NCI-H524 (cell line): Measurements from ENCODE around the gene STUM.

Source experiments
- DNase-seq, 2 experiments: peaks; one replicate each; lab custom pipeline; 2025; lab: John Stamatoyannopoulos, UW

STUM gene

DNA sequence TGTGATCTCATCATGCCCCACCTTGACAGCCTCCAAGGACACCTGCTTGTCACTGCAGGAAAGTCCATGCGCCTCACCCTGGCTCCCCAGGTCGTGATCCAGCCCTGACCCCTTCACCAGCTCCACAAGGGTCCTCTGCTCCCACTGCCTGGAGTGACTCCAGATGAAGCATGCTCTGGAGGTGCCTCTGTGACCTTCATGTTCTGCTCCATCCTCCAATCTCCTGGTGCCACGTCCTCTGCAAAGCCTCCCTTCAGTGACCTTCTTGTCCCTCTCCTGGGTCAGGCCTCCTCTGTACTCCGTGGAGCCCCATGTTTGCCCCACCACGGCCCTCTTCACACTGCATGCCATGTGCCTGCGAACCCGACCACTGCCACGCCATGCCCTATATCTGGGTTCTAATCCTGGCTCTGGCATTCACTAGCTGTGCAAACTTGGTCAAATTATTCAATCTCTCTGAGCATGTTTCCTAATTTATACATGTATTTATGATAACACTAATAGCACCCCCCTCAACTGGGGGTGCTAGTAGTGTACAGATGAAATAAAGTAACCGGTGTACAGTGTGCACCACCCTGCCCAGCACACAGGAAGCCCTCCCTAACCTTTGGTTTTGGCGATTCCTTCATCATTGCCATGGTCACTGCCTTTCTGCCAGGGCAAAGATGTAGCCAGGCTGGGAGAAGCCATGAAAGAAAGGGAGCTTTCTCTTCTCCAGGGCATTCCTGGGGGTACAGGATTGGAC is 77.4 kb downstream of the STUM start:
- no peak for DNase-seq

DNA sequence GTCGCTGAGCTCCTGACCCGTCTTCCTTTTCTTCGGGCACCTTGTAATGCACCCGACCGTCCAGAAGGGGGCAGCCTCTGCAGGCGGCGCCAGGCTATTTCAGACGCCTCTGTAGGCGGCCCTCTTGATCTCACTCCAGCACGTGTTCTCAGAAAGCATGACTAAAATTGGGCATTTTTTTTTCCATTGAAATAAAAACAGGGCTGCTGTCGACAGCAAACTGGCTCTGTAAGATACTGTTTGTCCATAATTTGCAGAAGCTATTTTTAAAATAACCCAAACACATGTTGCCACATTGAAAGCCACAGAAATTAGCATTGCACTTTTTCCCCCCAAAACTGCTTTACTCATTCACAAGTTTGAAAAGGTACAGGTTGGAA is 78.0 kb downstream of the STUM start:
- DNase-seq, result peak; percentile 28 to 41

DNA sequence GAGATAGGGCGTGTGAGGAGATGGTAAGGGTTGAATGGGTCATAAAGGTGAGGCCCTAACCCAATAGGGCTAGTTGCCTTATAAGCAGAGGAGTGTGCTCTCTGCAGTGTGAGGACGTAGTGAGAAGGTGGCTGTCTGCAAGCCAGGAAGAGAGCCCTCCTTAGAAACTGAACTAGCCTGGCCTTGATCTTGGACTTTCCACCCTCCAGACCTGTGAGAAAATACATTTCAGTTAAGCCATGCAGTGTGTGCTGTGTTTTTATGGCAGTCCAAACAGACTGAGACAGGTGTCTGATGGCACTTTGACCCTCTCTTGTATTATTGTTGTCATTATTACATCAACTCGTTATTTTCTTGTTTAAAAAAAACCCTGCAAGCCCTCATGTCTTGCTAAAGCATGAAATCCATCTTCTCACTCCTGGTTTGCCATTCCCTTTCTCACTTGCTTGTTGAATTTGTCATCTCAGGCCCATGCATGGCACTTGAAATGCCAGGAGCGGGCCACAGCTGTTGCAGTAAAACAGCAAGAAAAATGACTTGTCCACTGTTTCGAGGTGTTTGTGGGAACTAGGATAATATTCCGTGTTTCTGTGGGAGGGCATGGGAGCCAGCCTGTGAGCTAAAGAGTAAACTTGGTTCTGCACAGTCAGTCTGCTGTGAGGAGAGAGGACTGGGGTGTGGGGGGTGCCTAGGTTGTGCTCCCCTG is 78.6 kb downstream of the STUM start:
- peak in 1 of 2 experiments; percentile 17 for DNase-seq

DNA sequence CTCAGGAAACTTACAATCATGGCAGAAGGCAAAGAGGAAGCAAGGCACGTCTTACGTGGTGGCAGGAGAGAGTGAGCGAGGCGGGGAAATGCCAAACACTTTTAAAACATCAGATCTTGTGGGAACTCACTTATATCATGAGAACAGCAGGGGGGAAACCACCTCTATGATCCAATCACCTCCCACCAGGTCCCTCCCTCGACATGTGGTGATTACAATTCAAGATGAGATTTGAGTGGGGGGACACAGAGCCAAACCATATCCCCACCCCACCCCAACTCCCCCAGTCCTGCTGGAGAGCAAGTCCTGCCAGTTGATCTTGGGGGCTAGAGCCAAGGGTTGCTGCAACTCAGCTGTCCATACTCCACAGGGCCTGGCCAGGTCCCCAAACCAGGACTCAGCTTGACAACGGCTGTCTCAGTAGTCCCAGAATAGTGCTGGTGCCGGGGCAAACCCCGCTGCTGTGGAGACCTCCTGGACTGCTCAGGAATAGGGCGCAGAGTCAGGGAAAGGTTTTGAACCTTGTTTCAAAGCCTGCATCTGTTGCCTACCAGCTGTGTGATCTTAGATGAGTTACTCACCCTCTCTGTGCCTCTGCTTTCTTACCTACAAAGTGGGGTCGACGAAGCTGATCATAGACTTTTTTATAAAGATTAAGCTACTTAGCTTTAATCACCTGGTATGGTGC is 79.5 kb downstream of the STUM start:
- no peak for DNase-seq

DNA sequence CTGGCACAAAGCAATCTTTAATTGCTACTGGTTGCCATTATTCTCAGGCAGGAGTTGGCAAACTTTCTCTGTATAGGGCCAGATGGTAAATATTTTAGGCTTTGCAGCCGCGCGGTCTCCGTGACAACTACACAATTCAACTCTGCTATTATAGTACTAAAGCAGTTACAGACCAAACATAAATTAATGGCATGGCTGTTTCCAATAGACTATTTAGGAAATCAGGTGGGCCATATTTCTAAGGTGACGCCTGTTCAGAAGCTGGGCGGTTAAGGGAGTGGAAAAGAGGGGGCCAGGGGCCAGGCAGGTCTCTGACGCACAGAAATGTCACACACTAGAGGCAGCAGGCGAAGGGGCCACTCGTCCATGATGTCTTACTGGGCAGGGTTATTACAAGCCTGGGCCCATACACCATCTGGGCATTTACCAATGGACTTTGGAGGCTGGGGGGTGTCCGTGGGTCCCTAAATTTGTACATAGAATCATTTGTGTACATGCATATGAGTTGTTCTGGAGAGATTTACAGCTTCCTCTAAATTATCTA is 80.1 kb downstream of the STUM start:
- DNase-seq, result peak in 1 of 2 experiments; percentile 38

DNA sequence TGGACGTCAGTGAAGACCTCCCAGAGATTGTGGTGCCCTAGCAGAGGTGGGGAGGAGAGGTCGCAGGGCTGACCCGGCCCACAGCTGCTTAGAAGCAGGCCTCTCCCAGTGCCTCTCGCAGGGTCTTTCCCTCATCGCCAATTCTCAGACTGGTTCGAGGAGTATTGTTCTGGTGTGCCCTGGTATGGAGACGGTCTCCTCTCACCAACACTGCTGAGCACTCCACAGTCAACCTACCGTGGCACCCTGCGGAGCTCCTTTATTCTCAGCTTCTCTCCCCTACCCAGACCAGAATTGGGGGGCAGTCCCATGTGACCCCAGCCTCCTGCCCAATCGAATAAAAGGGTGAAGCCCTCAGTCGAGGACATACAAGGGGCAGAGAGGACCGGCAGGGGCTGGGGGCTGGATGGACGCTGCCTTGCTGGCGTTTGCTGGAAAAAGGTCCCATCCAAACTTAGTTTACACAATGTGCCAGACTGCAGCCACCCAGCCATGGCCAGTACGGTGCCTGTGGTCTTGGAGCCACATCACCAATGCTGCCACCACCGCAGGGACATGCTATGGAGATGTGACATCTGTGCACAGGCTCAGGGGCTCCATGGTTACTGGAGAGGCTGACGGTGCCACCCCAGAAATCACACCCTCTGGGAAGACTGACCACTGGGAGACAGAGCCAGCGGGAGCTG is 80.8 kb downstream of the STUM start:
- no peak for DNase-seq

DNA sequence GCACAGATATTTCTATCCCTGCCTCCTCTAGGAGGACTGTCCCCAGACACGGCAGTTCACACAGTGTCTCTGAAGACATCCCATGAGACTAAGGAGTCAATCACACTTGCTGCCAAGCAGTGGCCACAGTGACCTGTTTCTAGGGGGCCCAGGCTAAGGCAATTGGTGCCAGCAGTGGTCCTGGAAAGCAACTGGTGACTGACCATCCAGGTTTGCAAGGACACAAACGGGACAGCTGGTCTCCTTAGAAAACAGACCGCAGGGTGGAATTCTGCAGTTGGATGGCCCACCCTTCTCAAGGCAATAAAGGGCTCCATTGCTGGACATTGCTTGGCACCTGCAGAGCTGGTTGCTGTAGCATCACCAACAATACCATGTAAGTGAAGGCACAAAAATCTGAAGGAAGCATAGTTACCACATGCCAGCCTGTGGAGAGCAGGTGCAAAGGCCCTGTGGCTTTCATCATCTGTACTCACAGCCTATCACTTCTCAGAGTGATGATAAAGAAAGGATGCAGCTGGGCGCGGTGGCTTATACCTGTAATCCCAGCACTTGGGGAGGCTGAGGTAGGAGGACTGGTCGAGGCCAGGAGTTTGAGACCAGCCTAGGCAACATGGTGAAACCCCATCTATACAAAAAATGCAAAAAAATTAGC is 81.5 kb downstream of the STUM start:
- no peak for DNase-seq

DNA sequence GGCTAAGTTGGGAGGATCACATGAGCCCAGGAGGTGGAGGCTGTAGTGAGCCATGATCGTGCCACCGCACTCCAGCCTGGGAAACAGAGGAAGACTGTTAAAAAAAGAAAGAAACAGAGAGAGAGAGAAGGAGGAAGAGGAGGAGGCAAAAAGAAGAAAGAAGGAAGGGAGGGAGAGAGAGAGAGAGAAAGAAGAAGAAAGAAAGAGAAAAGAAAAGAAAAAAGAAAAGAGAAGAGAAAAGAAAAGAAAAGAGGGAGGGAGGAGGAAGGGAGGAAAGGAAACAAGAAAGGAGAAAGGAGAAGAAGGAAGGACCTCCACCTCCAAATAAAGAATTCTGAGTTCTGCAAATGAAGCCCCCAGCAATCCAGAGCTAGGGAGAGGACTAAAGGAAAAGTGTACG is 82.0 kb downstream of the STUM start:
- DNase-seq, result no peak

DNA sequence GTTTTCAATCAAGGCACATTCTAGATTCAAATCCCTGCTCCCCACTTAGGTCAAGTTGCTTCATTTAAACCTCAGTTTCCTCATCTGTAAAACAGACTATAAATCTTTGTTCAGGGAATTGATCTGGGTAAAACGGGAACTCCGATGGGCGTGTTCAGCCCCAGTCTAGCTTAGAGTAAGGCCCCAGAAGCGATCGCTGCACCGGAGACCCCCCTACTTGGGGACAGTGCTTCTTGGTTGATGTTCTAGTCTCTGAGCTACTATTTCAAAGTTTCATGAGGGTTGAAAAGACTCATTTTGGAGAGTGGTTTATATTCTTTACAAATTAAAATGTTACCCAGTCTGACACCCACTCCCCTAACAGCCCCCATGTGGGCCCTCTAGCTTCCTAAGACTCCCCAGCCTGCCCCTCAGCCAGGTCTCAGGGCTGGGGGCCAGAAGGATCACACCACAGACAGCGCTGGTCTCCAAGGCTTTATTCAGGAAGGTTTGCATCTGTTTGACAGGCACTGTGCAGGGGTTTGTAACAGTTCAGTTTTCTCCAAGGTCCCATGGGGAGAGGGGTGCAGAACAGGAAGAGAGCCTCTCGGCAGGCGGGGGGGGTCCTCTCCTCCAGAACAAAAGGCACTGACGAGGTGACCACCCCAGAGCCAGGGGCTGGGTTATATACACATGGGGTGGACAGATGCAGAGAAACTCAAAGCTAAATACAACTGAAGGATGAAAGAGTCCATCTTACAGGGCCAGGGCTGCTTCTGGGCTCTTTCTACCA is 82.9 kb downstream of the STUM start:
- no peak for DNase-seq

DNA sequence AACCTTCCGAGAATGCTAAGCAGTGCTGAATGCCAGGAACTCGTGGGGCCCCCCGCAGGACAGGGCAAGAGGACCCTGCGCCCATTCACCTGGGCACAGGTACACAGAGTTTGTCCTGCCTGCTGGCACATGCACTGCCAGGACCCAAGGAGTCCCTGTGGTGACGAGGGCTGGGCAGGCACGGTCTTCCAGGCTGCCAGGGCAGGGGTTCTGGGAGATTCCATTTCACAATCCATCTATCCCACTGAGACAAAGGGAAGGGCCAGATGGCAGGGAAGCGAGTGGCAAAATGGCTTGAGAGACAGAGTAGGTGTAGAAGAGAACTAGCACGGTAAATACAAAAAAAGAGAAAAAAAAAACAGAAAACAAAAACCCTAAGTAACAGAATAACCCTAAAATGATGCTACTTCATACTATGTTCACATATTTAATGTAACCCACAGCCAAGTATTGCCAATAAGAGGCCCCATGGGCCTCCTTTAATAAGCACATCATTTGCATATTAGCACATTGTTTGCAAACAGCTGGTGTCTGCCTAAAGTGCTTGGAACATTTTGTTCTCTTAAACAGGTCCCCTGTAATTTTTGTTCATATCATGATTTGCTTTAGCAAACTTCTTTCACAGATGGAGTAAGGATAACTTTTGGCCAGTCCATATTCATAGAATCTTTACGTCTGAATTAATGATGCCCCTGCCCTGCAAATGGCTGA is 83.8 kb downstream of the STUM start:
- DNase-seq, result peak; percentile 39 to 40

DNA sequence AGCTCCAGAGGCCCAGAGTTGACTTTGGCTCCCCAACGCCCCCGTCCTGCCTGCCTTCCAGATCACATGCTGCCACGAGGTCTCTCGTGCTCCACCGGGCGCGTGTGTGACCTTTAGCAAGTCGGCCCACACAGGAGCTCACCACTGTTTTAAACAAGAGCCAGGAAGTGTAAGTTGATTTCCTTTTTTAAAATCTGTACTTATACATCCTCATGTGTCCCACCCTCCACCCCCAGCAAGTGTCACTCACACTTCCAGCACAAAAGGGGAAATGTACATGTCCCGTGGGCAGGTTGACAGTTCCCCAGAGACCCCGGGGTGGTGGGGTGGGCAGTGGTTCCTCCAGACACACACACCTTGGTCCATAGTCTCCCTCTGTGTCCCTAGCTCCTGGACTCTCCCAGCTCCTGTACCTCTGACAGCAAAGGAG is 84.4 kb downstream of the STUM start:
- no peak for DNase-seq

DNA sequence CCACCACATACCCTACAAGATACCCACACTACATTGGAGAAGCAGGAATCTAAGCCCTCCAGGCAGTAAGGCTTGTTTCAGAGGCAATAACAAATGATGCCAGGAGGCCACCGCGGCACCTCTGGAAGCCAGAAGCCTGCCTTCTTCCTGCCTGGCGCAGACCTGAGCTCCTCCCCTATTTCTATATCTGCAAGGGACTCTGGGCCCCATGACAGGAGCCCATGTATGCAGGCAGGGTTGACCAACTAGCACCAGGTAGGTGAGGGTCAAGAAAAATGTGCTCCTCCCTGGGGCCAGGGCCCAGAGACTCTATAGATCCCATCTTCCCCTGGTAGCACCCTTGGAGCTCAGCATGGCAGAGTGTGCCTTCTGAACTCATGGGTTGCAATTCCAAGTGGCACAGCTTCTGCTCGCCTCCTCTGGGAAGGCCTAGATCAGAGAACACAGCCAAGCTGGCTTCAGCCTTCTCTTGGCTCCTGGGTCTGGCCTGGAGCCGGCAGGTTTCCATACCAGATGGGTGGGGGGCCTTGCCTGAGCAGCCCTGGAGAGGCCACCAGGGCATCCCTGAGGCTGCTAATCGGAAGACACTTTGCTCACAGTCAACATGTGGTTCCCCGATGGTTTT is 85.1 kb downstream of the STUM start:
- no peak for DNase-seq

DNA sequence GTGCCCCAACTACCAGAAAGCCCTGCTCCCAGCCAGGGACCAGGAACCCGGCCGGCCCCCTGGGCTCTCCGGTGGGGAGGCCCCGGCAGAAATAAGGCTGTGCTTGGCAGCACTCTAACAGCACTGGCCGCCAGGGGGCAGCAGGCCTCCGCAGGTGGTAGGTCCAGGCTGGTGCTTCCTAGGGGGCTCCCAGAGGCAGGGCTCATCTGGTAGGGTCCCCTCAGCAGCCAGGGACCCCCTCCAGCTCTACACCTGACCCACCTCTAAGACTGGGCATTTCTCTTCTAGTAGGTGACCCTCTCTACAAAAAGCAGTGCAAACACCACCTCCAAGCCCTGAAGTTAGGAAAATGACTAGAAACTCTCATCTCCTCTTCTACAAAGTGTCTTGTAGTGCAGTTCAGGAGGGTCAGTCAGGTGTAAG is 85.6 kb downstream of the STUM start:
- DNase-seq, result peak; percentile 21 to 64

DNA sequence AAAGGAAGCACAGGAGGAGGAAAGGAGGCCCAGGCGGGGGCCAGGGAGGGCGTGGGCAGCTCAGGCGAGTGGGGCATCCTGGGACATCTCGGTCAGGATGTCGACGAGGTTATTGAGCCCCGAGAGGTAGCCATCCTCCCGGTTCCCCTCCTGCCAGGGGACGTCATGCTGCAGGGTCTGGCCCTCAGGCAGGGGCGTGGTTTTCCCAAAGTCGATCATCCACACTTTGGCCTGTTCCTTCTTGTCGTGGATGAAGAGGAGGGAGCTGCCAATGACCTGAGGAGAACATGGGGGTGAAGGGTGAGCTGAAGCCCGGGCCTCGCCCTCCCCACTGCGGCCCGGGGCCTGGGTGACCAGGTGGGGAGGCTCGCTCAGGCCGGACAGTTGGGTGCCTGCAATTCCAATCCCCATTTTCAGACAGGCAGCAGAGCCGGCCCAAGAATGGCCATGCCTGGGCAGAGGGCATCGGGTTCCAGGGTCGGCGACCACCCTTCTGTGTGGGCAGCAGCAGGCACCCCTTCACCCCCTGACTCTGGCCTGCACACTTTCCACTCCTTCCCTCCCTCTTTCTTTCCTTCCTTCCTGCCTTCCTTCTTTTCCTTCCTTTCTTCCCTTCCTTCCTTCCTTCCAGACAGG is 86.2 kb downstream of the STUM start:
- DNase-seq, result no peak

DNA sequence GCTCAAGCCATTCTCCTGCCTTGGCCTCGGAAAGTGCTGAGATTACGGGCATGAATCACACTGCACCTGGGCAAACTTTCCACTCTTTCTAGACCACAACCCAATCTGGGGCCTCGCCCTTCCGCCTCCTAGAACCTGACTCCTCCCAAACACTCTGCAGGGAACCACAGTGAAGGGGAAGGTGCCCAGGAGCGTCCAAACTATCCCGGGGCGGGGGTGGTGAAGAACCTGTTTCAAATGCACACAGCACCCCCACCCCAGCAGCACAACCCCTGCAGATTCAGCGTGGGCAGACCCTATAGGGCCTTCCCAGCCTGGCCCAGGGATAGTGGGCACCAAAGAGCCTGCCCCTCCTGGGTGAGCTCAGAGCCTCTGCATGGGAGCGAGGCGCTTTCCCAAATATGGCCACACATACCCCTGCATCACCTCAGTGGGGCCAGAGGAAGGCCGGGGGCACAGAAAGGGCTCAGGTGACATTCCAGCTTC is 86.9 kb downstream of the STUM start:
- no peak for DNase-seq

DNA sequence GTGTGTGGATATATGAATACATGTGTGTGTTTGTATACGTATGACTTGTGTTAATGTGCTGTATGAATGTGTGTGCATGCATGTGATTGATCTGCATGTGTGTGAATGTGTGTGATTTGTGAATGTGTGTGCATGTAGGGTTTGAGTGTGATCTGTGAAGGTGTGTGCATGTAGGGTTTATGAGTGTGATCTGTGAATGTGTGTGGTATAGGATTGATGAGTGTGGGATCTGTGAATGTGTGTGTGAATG is 88.2 kb downstream of the STUM start:
- no peak for DNase-seq

DNA sequence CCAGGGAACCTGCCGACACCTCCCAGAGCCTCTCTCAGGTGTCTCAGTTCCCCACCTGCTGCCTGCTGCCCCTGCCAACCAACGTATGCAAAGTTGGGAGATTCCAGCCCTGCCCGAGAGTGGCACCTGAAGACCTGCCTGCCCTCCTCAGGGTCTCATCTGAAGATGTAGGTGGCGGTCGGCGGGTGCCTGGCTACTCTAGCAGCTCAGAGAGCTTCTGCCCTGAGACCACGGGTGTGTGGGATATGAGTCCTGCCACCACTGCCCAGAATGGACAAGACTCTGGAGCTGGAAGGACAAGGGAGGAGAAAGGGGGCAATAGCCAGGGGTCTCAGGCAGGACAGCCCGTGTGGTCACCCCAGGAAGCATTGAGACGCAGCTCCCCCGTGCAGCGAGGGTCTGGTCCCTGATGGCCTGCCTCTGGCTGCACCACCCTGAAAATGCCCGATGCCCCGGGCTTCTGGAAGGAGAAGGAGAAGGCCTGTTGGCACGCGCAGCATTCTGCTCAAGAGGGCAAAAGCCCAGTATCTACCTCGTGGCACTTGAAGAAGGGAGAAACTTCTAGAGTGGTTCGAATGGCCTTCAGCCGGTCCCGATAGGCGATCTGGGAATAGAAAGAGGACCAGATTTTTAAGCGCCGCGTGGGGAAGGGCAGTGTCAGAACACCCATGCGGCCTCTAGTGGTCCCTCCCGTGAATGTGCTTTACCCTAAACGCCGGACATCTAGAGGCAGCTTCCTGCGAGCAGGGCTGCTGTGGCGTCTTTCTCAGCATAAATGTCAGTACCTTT is 88.8 kb downstream of the STUM start:
- DNase-seq, result peak; percentile 48 to 74

DNA sequence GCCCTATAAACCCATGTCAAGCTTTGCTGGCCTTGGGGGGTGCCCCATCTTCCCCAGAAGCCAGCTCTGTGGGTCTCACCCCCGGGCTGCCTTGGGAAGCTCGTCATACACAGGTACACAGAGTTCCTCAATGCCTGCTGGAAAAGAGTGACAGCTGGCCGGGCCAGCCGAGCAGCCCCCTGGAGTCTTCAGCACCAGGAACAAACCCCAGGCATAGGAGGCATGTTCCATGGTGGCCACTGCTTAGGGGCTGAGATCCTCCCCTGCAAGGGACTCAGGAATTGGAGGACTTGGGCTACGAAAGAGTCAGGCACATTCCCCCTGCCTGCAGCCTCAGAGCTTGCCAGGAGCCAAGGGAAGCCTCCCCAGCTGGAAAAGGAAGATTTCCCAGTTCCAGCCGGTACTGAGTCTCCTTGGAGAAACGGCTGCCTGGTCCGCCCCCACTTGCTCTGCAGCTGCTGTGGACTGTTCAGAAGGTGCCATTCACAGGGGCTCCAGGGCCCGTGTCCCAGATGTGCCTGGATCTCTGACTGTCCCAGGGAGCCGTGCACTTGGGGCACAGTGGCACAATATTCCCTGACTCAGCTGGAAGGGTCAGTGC is 89.5 kb downstream of the STUM start:
- DNase-seq, result peak; percentile 33 to 64
